GM12878 (cell line): Measurements from ENCODE around the gene MIPOL1.

ENCODE experiments used
- ATF2 ChIP-seq: IDR thresholded peaks from 2 replicates; pipeline ENCODE4 v1.6.1; 2012; ENCODE audit warnings: low read length, inconsistent platforms
- BCLAF1 ChIP-seq: fragments of 450-650 bp; IDR thresholded peaks from 2 replicates; pipeline ENCODE4 v1.6.1; 2017; ENCODE audit warnings: antibody characterized with exemption, mild to moderate bottlenecking, moderate library complexity
- MTA3 ChIP-seq: IDR thresholded peaks from 2 replicates; pipeline ENCODE4 v1.6.1; 2012; ENCODE audit warnings: low read length, inconsistent platforms, borderline replicate concordance
- SIN3A ChIP-seq: IDR thresholded peaks from 2 replicates; pipeline ENCODE4 v1.6.1; 2012; ENCODE audit warnings: low read depth, low read length, improper control_type of control experiment
- ZNF207 ChIP-seq: fragments of 450-650 bp; IDR thresholded peaks from 2 replicates; pipeline ENCODE4 v1.6.1; 2014; ENCODE audit warnings: antibody characterized with exemption, mild to moderate bottlenecking, borderline replicate concordance
- TF ChIP-seq, protein P1 (sequence below): IDR thresholded peaks from 2 replicates; pipeline ENCODE4 v1.6.1; 2011; ENCODE audit warnings: borderline replicate concordance, low read depth, mild to moderate bottlenecking, moderate library complexity, low read length; ENCODE audit not compliant: insufficient read depth, poor library complexity, severe bottlenecking

DNA sequence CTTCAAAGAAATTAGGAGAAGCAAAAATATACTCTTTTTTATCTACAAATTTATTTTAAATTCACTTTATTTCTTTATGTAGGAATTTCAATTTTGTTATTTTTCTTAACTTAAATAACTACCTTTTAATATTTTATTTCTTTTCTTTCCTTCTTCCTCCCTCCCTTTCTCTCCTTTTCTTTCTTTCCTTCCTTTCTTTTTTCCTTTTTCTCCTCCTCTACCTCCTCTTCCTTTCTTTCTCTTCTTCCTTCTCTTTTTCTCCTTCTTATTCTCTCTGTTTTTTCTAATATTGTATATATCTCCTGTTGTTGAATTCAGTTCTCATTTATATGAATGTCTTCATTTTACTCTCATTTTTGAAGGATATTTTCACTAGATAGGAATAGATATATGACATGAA lies 127.6 kb downstream of the MIPOL1 start:
- TF ChIP-seq ATF2 = no peak
- TF ChIP-seq BCLAF1 = no peak
- TF ChIP-seq MTA3 = no peak
- TF ChIP-seq SIN3A = no peak
- TF ChIP-seq, protein P1, sequence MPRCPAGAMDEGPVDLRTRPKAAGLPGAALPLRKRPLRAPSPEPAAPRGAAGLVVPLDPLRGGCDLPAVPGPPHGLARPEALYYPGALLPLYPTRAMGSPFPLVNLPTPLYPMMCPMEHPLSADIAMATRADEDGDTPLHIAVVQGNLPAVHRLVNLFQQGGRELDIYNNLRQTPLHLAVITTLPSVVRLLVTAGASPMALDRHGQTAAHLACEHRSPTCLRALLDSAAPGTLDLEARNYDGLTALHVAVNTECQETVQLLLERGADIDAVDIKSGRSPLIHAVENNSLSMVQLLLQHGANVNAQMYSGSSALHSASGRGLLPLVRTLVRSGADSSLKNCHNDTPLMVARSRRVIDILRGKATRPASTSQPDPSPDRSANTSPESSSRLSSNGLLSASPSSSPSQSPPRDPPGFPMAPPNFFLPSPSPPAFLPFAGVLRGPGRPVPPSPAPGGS = no peak
- TF ChIP-seq ZNF207 = no peak
